Endothelial cell of umbilical vein (primary cell): ENCODE data around the gene JAG2. TPM values are rescaled to one million over a fixed set of nuclear protein-coding genes. Genes with fewer than 3 reads are reported as not detected.

ENCODE experiments used
- BruUV-seq: library from RNA; stranded (reverse); fragments of 400-500 nt; replicated peaks from 2 replicates; lab custom pipeline; 2021; lab: Mats Ljungman, UMichigan
- CTCF ChIA-PET: fragments of 300-600, 350-600 bp; sonication (Branson Sonifier 250); formaldehyde crosslinking; loops from one replicate; lab custom pipeline; 2021; ENCODE audit warnings: antibody characterized with exemption, inconsistent platforms; lab: Charles Lee
- POLR2A ChIA-PET: fragments of 300-600, 350-600 bp; sonication (Branson Sonifier 250); formaldehyde crosslinking; loops from one replicate; lab custom pipeline; 2021; ENCODE audit warnings: antibody characterized with exemption, inconsistent platforms; lab: Charles Lee
- DNase-seq: peaks from one replicate; pipeline ENCODE4 v3.0.0-alpha.2; 2011; ENCODE audit warnings: low read depth, low spot score
- FAIRE-seq: peaks from 2 replicates; lab custom pipeline; 2011; peaks lifted over from hg19 to GRCh38; lab: Jason Lieb, UNC
- H2AFZ ChIP-seq: 2 replicates; pipeline ENCODE4 v1.6.0; 2012; ENCODE audit warnings: low read depth, low read length, control low read depth, inconsistent platforms
- H3K27ac ChIP-seq: 2 replicates; pipeline ENCODE4 v1.5.1; 2011; ENCODE audit warnings: low read depth, mild to moderate bottlenecking, control low read depth, low read length, moderate library complexity; ENCODE audit not compliant: insufficient read depth
- H3K27me3 ChIP-seq, 2 experiments: 2 replicates each; pipeline versions ENCODE4 v1.6.0 to v1.6.1; 2011; ENCODE audit warnings: low read length in 2 of 2, mixed read lengths in 1 of 2; ENCODE audit not compliant: control insufficient read depth in 2 of 2, insufficient read depth in 2 of 2
- H3K36me3 ChIP-seq, 2 experiments: 2 replicates in 1 of 2; 3 replicates in 1 of 2; pipeline ENCODE4 v1.5.1; 2011; ENCODE audit warnings: low read length in 2 of 2, mild to moderate bottlenecking in 1 of 2, moderate library complexity in 1 of 2; ENCODE audit not compliant: control insufficient read depth in 2 of 2, insufficient read depth in 2 of 2; ENCODE audit errors: extremely low read depth in 1 of 2
- H3K4me1 ChIP-seq: 3 replicates; pipeline ENCODE4 v1.5.1; 2011; ENCODE audit warnings: mild to moderate bottlenecking, low read length; ENCODE audit not compliant: control insufficient read depth, insufficient read depth; ENCODE audit errors: extremely low read depth
- H3K4me2 ChIP-seq: 2 replicates; pipeline ENCODE4 v1.6.1; 2011; ENCODE audit warnings: low read length, control low read depth, mixed read lengths; ENCODE audit not compliant: insufficient read depth
- H3K4me3 ChIP-seq, 3 experiments: fragments of 200-600 bp in 1 of 3; sonication (generic), shearing (Covaris generic) in 1 of 3; replicated peaks in 1 of 3; 2 replicates each; pipeline ENCODE4 v1.5.1; 2011 to 2016; ENCODE audit warnings: control low read depth in 3 of 3, low read length in 3 of 3, mild to moderate bottlenecking in 2 of 3, inconsistent platforms in 1 of 3, low read depth in 1 of 3, moderate library complexity in 1 of 3; ENCODE audit not compliant: insufficient read depth in 1 of 3
- H3K79me2 ChIP-seq: 2 replicates; pipeline ENCODE4 v1.6.0; 2012; ENCODE audit warnings: low read length, inconsistent platforms; ENCODE audit not compliant: control insufficient read depth, insufficient read depth
- H3K9ac ChIP-seq: replicated peaks from 2 replicates; pipeline ENCODE3; 2011; ENCODE audit warnings: low read length, control low read depth; ENCODE audit not compliant: insufficient read depth; ENCODE audit errors: extremely low read depth
- H3K9me1 ChIP-seq: replicated peaks from 3 replicates; pipeline ENCODE4 v1.6.0; 2011; ENCODE audit warnings: mild to moderate bottlenecking, low read length; ENCODE audit not compliant: control insufficient read depth, insufficient read depth; ENCODE audit errors: extremely low read depth
- H3K9me3 ChIP-seq: replicated peaks from 2 replicates; pipeline ENCODE4 v1.5.1; 2012; ENCODE audit warnings: low read length, inconsistent platforms; ENCODE audit not compliant: control insufficient read depth, insufficient read depth
- H4K20me1 ChIP-seq: replicated peaks from 2 replicates; pipeline ENCODE3; 2011; ENCODE audit warnings: mild to moderate bottlenecking, low read length; ENCODE audit not compliant: control insufficient read depth, insufficient read depth; ENCODE audit errors: extremely low read depth
- EZH2 ChIP-seq: IDR thresholded peaks from 2 replicates; pipeline ENCODE4 v1.6.1; 2012; ENCODE audit warnings: borderline replicate concordance, low read depth, mild to moderate bottlenecking, moderate library complexity, low read length, inconsistent platforms; ENCODE audit not compliant: severe bottlenecking
- FOS ChIP-seq: IDR thresholded peaks from 2 replicates; pipeline ENCODE4 v1.6.1; 2011; ENCODE audit warnings: mild to moderate bottlenecking, low read length, moderate library complexity, borderline replicate concordance; ENCODE audit not compliant: insufficient read depth
- GATA2 ChIP-seq: IDR thresholded peaks from 2 replicates; pipeline ENCODE4 v1.7.0; 2011; ENCODE audit warnings: low read depth, mild to moderate bottlenecking, moderate library complexity, mixed read lengths, low read length; ENCODE audit not compliant: insufficient read length, insufficient read depth
- JUN ChIP-seq: IDR thresholded peaks from 2 replicates; pipeline ENCODE4 v1.6.1; 2011; ENCODE audit warnings: borderline replicate concordance, low read depth; ENCODE audit not compliant: insufficient read length, insufficient read depth
- MYC ChIP-seq: IDR thresholded peaks from one replicate; pipeline ENCODE4 v1.6.1; 2011; ENCODE audit warnings: mild to moderate bottlenecking, low read depth, low read length
- POLR2A ChIP-seq: IDR thresholded peaks from 2 replicates; pipeline ENCODE4 v1.6.1; 2012; ENCODE audit warnings: low read depth, mild to moderate bottlenecking, control low read depth, low read length
- POLR2AphosphoS5 ChIP-seq: IDR thresholded peaks from 2 replicates; pipeline ENCODE4 v1.6.1; 2012; ENCODE audit warnings: low read depth, mild to moderate bottlenecking, control low read depth, low read length, moderate library complexity; ENCODE audit not compliant: insufficient read depth
- dilution Hi-C: fragments of 300-500 bp; cut with MboI; formaldehyde crosslinking; loops from one replicate; pipeline ENCODE4 v1.15.0; 2019; ENCODE audit warnings: low sequenced_read_pairs; ENCODE audit not compliant: extremely low pct_ligation_motif_present
- intact Hi-C: fragments of 100-400 bp; cut with micrococcal nuclease; formaldehyde crosslinking; loops from one replicate; pipeline ENCODE4 v1.10.0; 2022
- polyA plus RNA-seq, 4 experiments: library from polyadenylated mRNA; depleted of rRNA in 3 of 4; stranded (reverse) in 3 of 4; unstranded in 1 of 4; fragments of >200 nt; gene quantifications; 2 replicates each; pipeline versions ENCODE4 v1.2.1 to v1.2.3, GENCODE V29; 2011 to 2012; ENCODE audit warnings: missing spikeins in 1 of 4
- total RNA-seq: library from RNA; stranded (reverse); gene quantifications from 2 replicates; pipeline ENCODE4 v1.2.3, GENCODE V29; 2021
- TF ChIP-seq, protein P1 (sequence below): IDR thresholded peaks from 2 replicates; pipeline ENCODE4 v1.6.1; 2011; ENCODE audit not compliant: insufficient read depth, insufficient read length
- TF ChIP-seq, protein P2 (sequence below), 2 donors: IDR thresholded peaks; 1 replicate in 1 of 2; 2 replicates in 1 of 2; pipeline ENCODE4 v1.5.1; 2011; ENCODE audit warnings: low read length in 2 of 2, mild to moderate bottlenecking in 2 of 2, moderate library complexity in 2 of 2, control low read depth in 1 of 2, inconsistent platforms in 1 of 2, low read depth in 1 of 2; ENCODE audit not compliant: insufficient read depth in 1 of 2; ENCODE audit errors: extremely low read depth in 1 of 2

JAG2 gene
- total and polyA plus RNA-seq, 2 donors (not counting 3 experiments of a cell fraction or from before 2014, with no cell fraction given), result 105 to 128 TPM

DNA sequence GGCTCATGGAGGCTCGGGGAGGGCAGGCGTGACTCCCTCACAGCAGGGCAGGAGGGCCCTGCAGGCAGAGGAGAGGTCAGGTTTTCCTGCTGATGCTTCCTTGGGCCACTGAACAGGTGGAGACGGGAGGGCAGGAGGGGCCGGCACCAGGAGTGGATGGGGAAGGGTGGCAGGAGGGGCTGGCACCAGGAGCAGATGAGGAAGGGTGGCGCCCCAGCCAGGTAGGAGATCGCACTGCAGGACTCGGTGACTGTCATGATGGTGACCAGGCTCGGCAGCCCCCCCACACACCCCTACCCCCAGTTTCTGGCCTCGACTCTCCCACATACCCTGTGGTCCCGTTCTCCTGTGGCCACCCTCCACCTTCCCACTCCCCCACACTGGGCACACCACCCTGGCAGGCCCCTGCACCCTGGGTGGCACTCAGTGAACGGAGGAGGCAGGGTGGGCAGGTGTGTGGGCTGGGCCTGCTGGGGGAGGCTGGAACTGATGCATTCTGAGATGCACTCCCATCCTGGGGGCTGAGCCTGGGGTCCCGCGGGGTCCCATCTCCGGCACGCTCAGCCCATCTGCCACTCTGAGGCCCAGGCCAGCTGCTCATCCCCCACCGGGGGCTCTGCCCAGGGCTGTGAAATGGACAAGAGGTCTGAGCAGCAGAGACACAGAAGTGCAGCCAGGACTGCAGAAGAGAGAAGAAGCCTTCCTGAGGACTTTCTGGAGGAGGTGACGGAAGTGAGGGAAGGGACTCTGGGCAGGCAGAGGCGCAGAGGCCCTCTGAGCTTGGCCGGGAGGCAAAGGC is 9.7 kb upstream of the JAG2 start:
- Histone ChIP-seq H3K9me3 (no peaks in the 10 kb centered on the region), H2AFZ (no peak overlapping the region), H3K36me3 (no peaks in the 10 kb centered on the region), H3K4me2 (no peak overlapping the region), H3K79me2 (no peaks in the 10 kb centered on the region), H3K27me3 (no peaks in the 10 kb centered on the region), H3K27ac (no peak overlapping the region), H3K9me1 (no peaks in the 10 kb centered on the region), H3K9ac (no peak overlapping the region), H3K4me3 (no peak overlapping the region), H4K20me1 (no peaks in the 10 kb centered on the region), H3K4me1 (peaks cover 42% of the 10 kb centered on the region)
- no peak for DNase-seq
- TF ChIP-seq POLR2A (no peak), MYC (no peak), JUN (no peak), EZH2 (no peak), FOS (no peak), GATA2 (no peak), POLR2AphosphoS5 (no peak)
- TF ChIP-seq, protein P1, sequence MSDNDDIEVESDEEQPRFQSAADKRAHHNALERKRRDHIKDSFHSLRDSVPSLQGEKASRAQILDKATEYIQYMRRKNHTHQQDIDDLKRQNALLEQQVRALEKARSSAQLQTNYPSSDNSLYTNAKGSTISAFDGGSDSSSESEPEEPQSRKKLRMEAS, result no peak
- TF ChIP-seq, protein P2, sequence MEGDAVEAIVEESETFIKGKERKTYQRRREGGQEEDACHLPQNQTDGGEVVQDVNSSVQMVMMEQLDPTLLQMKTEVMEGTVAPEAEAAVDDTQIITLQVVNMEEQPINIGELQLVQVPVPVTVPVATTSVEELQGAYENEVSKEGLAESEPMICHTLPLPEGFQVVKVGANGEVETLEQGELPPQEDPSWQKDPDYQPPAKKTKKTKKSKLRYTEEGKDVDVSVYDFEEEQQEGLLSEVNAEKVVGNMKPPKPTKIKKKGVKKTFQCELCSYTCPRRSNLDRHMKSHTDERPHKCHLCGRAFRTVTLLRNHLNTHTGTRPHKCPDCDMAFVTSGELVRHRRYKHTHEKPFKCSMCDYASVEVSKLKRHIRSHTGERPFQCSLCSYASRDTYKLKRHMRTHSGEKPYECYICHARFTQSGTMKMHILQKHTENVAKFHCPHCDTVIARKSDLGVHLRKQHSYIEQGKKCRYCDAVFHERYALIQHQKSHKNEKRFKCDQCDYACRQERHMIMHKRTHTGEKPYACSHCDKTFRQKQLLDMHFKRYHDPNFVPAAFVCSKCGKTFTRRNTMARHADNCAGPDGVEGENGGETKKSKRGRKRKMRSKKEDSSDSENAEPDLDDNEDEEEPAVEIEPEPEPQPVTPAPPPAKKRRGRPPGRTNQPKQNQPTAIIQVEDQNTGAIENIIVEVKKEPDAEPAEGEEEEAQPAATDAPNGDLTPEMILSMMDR (IDR thresholded peaks at IDR 0.05; ENCODE audit: extremely low read depth in 1 of 2, insufficient read depth in 1 of 2, low read depth in 1 of 2, low read length in 2 of 2), result no peak
- POLR2A ChIA-PET, result no interaction called here
- intact Hi-C loops, result no loop called here
- dilution Hi-C loops, result no loop called here
- CTCF ChIA-PET, result no interaction called here
- no TSS peak for BruUV-seq
- no peak for FAIRE-seq
